A549 (cell line): ENCODE results near the gene ITPR3. TPM values are rescaled to one million over a fixed set of nuclear protein-coding genes. Genes with fewer than 3 reads are reported as not detected.

Source experiments
- ATAC-seq, 2 experiments: fragments of 200-7000 bp in 1 of 2; fragments of >200 bp in 1 of 2; cut with Nextera tagmentation in 1 of 2; cut with Tn5 transposase in 1 of 2; 3 replicates each; pipeline versions ENCODE4 v1.8.0 to v1.9.1; 2018 to 2020; ENCODE audit warnings: mild to moderate bottlenecking in 1 of 2, moderate library complexity in 1 of 2
- CTCF ChIA-PET: fragments of 300-600 bp; sonication (Branson Sonifier 250); formaldehyde crosslinking; extraction: SDS; loops from one replicate; lab custom pipeline; 2021; ENCODE audit warnings: antibody characterized with exemption, inconsistent platforms; lab: Yijun Ruan, JAX
- POLR2A ChIA-PET: fragments of 350-600 bp; formaldehyde crosslinking; extraction: SDS; loops from one replicate; lab custom pipeline; 2021; ENCODE audit warnings: antibody characterized with exemption, inconsistent platforms; lab: Yijun Ruan, JAX
- DNase-seq, 2 experiments: peaks; one replicate each; pipeline versions ENCODE4 v3.0.0 to v3.0.0-alpha.2; 2011 to 2016; ENCODE audit warnings: low read depth in 1 of 2, low spot score in 1 of 2
- FAIRE-seq: peaks from 2 replicates; lab custom pipeline; 2011; peaks lifted over from hg19 to GRCh38; lab: Jason Lieb, UNC
- H3K27ac ChIP-seq, 2 experiments: fragments of >200 bp; sonication (Bioruptor Twin); formaldehyde crosslinking; 3 replicates each; pipeline ENCODE4 v1.5.1; 2016 to 2017
- H3K4me1 ChIP-seq: fragments of >200 bp; sonication (Bioruptor Twin); formaldehyde crosslinking; 3 replicates; pipeline ENCODE4 v1.6.1; 2016
- H3K4me2 ChIP-seq: fragments of >200 bp; sonication (Bioruptor Twin); formaldehyde crosslinking; 3 replicates; pipeline ENCODE4 v1.6.1; 2016
- H3K4me3 ChIP-seq: fragments of >200 bp; sonication (Bioruptor Twin); formaldehyde crosslinking; 3 replicates; pipeline ENCODE4 v1.5.1; 2016
- H3K9me3 ChIP-seq: fragments of >200 bp; sonication (Bioruptor Twin); formaldehyde crosslinking; 3 replicates; pipeline ENCODE4 v1.6.1; 2016
- ATOH8 ChIP-seq: fragments of 250-450 bp; sonication (Bioruptor Pico); IDR thresholded peaks from 2 replicates; pipeline ENCODE4 v1.5.0; 2020; ENCODE audit warnings: low read depth, mild to moderate bottlenecking, moderate library complexity
- CBX2 ChIP-seq: fragments of 200-600 bp; sonication (generic); IDR thresholded peaks from 2 replicates; pipeline ENCODE4 v1.6.1; 2016; ENCODE audit warnings: low read depth, mild to moderate bottlenecking, borderline replicate concordance
- CBX8 ChIP-seq: fragments of 200-600 bp; sonication (generic); IDR thresholded peaks from 2 replicates; pipeline ENCODE4 v1.6.1; 2016
- CEBPB ChIP-seq, 2 experiments: fragments of >200 bp in 1 of 2; sonication (Bioruptor Twin) in 1 of 2; formaldehyde crosslinking in 1 of 2; IDR thresholded peaks; 2 replicates each; pipeline ENCODE4 v1.6.1; 2012 to 2016
- CHD4 ChIP-seq: fragments of 200-600 bp; sonication (generic); IDR thresholded peaks from 2 replicates; pipeline ENCODE4 v1.6.1; 2016; ENCODE audit warnings: antibody characterized with exemption, mild to moderate bottlenecking, borderline replicate concordance
- CTCF ChIP-seq: fragments of >200 bp; sonication (Bioruptor Twin); formaldehyde crosslinking; IDR thresholded peaks from 3 replicates; pipeline ENCODE4 v1.5.1; 2016
- EHF ChIP-seq: fragments of 250-450 bp; sonication (Bioruptor Pico); IDR thresholded peaks from 2 replicates; pipeline ENCODE4 v1.5.0; 2020; ENCODE audit warnings: mild to moderate bottlenecking
- ELK1 ChIP-seq: fragments of 150-350 bp; IDR thresholded peaks from 2 replicates; pipeline ENCODE4 v1.6.1; 2014; ENCODE audit warnings: low read depth, mild to moderate bottlenecking, low read length
- ESRRA ChIP-seq: fragments of 150-350 bp; IDR thresholded peaks from 2 replicates; pipeline ENCODE4 v1.6.1; 2014; ENCODE audit warnings: mild to moderate bottlenecking, low read length, borderline replicate concordance
- JUN ChIP-seq, 2 experiments: fragments of >200 bp; sonication (Bioruptor Twin); formaldehyde crosslinking; IDR thresholded peaks; 2 replicates in 1 of 2; 3 replicates in 1 of 2; pipeline ENCODE4 v1.6.1; 2016 to 2017
- MAFK ChIP-seq: fragments of 450-650 bp; IDR thresholded peaks from 2 replicates; pipeline ENCODE4 v1.6.1; 2014; ENCODE audit not compliant: partially characterized antibody
- MAZ ChIP-seq: fragments of 150-350 bp; IDR thresholded peaks from 2 replicates; pipeline ENCODE4 v1.6.1; 2014; ENCODE audit warnings: antibody characterized with exemption, low read depth, low read length, borderline replicate concordance
- POLR2AphosphoS2 ChIP-seq: conservative IDR thresholded peaks from 2 replicates; pipeline ENCODE4 v1.6.1; 2012; ENCODE audit warnings: low read length, improper control_type of control experiment, inconsistent platforms
- RAD21 ChIP-seq, 2 experiments: fragments of >200 bp in 1 of 2; sonication (Bioruptor Twin) in 1 of 2; formaldehyde crosslinking in 1 of 2; IDR thresholded peaks in 1 of 2; conservative IDR thresholded peaks in 1 of 2; 2 replicates in 1 of 2; 3 replicates in 1 of 2; pipeline ENCODE4 v1.6.1; 2012 to 2018; ENCODE audit warnings: inconsistent platforms in 1 of 2
- RARB ChIP-seq: fragments of 250-450 bp; sonication (Bioruptor Pico); IDR thresholded peaks from 2 replicates; pipeline ENCODE4 v1.8.0; 2021; ENCODE audit warnings: mild to moderate bottlenecking, moderate library complexity
- RFX5 ChIP-seq: fragments of 450-650 bp; IDR thresholded peaks from 2 replicates; pipeline ENCODE4 v1.7.1; 2014; ENCODE audit warnings: antibody characterized with exemption, mild to moderate bottlenecking, moderate library complexity
- RNF2 ChIP-seq: fragments of 200-600 bp; sonication (generic); IDR thresholded peaks from 2 replicates; pipeline ENCODE4 v1.6.1; 2016; ENCODE audit warnings: low read depth, mild to moderate bottlenecking, antibody characterized with exemption, moderate library complexity, borderline replicate concordance
- SMC3 ChIP-seq: fragments of >200 bp; sonication (Bioruptor Twin); formaldehyde crosslinking; IDR thresholded peaks from 3 replicates; pipeline ENCODE4 v1.6.1; 2018; ENCODE audit warnings: inconsistent platforms
- USF2 ChIP-seq: fragments of 450-650 bp; IDR thresholded peaks from 2 replicates; pipeline ENCODE4 v1.6.1; 2014; ENCODE audit warnings: antibody characterized with exemption
- ZC3H11A ChIP-seq: fragments of 450-650 bp; IDR thresholded peaks from 2 replicates; pipeline ENCODE4 v1.6.1; 2014; ENCODE audit warnings: antibody characterized with exemption, mild to moderate bottlenecking
- ZFP36 ChIP-seq: fragments of 450-650 bp; IDR thresholded peaks from 2 replicates; pipeline ENCODE4 v1.6.1; 2014; ENCODE audit warnings: borderline replicate concordance; ENCODE audit not compliant: partially characterized antibody
- ZSCAN20 ChIP-seq: fragments of 250-450 bp; sonication (Bioruptor Pico); IDR thresholded peaks from 2 replicates; pipeline ENCODE4 v1.8.0; 2022; ENCODE audit warnings: mild to moderate bottlenecking, moderate library complexity
- WGBS: methylation state at CpG from one replicate; pipeline ENCODE4 v1.1.6; 2017; ENCODE audit errors: missing lambda C conversion rate; 5-methylcytosine and 5-hydroxymethylcytosine counted together
- polyA plus RNA-seq, 4 experiments: library from polyadenylated mRNA; depleted of rRNA in 3 of 4; stranded (reverse); fragments of >200 nt; fragmentation: RNase III in 1 of 4; extraction: RNeasy Plus Mini Kit Qiagen cat#74134 plus additional on column Dnase treatment in 1 of 4; gene quantifications; 2 replicates in 3 of 4; 3 replicates in 1 of 4; pipeline ENCODE4 v1.2.3, GENCODE V29; 2011 to 2017
- TF ChIP-seq, protein P1 (sequence below): IDR thresholded peaks from 2 replicates; pipeline ENCODE4 v1.6.1; 2012
- TF ChIP-seq, protein P2 (sequence below): fragments of >200 bp; sonication (Bioruptor Twin); formaldehyde crosslinking; IDR thresholded peaks from 2 replicates; pipeline ENCODE4 v1.6.1; 2016

Gene ITPR3
- polyA plus RNA-seq, 2 of the 4 experiments (the other 2 are of a cell fraction) = 17.6 to 20.8 TPM

GRCh38 chr6:33584700-33585402, 36.3 kb upstream of the ITPR3 start:
- H3K27ac ChIP-seq = peak overlapping the region; percentile 60 to 78; a peak in 5 of 6 replicates
- ChIA-PET POLR2A (interaction anchor here (0.6 kb wide), 1 partner anchor 16 kb away, joined by 6 read pairs; no protein-coding TSS in a partner anchor), CTCF (interaction anchor here (0.6 to 9.4 kb wide), 30 partner anchors 9 to 578 kb away, joined by 3 to 177 read pairs (median 4); partner anchors contain the start of genes UQCC2 and ZBTB9)
- H3K4me2 ChIP-seq = no peak overlapping the region; the same call in 2 of the 3 replicates
- no peak for TF ChIP-seq RFX5
- TF ChIP-seq MAZ = no peak
- no peak for TF ChIP-seq ZC3H11A
- TF ChIP-seq ESRRA = no peak
- TF ChIP-seq ZFP36 = no peak
- no peak for TF ChIP-seq SMC3
- FAIRE-seq (no peak), ATAC-seq (no peak), DNase-seq (no peak)
- no peak overlapping the region for H3K4me3 ChIP-seq
- H3K4me1 ChIP-seq = peaks cover 22% of the 10 kb centered on the region
- no peaks in the 10 kb centered on the region for H3K9me3 ChIP-seq
- 71% methylated on average over 11 of the region's 11 CpGs for WGBS

DNA sequence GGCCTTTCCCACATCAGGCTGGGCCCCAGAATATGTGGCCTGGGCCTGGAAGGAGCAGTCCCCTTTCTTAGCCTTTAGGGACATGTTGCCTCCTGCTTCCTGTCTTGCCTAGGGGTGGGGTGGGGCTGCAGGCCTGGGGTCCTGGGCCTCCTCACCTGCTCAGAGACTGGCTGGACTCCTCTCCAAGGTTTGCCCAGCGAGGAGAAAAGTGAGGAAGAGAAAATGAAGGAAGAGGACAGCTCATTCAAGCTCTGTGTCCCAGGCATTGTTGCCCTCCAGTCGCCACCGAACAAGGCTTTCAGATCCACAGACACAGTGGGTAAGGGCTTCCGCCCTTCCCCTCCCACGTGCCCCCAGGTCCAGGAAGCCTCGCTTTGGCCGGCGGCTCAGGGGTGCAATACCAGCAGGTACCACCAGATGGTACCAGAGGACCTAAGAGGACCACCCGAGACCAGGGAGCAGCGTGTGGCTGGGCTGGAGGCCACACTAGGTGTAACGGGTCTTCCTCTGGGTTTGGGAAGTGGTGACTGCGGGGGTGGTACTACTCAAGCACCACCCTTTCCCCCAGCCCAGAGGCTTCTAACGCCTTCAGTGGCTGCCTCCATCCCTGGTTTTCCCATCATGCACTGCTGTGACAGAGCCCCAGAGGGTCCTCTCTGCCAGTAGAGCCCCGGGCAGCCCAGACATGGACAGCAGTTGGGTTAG, 35.6 kb upstream of the ITPR3 start:
- peak; percentile 79 for TF ChIP-seq SMC3
- TF ChIP-seq, protein P1, sequence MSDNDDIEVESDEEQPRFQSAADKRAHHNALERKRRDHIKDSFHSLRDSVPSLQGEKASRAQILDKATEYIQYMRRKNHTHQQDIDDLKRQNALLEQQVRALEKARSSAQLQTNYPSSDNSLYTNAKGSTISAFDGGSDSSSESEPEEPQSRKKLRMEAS = peak; percentile 71
- TF ChIP-seq USF2 = peak; percentile 53
- no peak for TF ChIP-seq ATOH8 (CRISPR knock-in tag)
- TF ChIP-seq JUN (IDR thresholded peaks at IDR 0.05) = no peak
- peak; percentile 87 to 88 for TF ChIP-seq RAD21 (conservative IDR thresholded peaks at IDR 0.05 in 1 of 2, IDR thresholded peaks at IDR 0.05 in 1 of 2)
- peak; percentile 78 for TF ChIP-seq CTCF
- Histone ChIP-seq H3K4me3 (no peak overlapping the region), H3K27ac (peak overlapping the region; percentile 60 to 78; a peak in 5 of 6 replicates), H3K4me2 (peak overlapping the region; percentile 61), H3K9me3 (no peaks in the 10 kb centered on the region), H3K4me1 (peaks cover 25% of the 10 kb centered on the region)
- ChIA-PET POLR2A (interaction anchor here (0.6 kb wide), 1 partner anchor 17 kb away, joined by 6 read pairs; no protein-coding TSS in a partner anchor), CTCF (interaction anchor here (0.6 to 9.4 kb wide), 36 partner anchors 9 to 578 kb away, joined by 3 to 177 read pairs (median 4); partner anchors contain the start of genes UQCC2 and ZBTB9)
- no peak for FAIRE-seq
- ATAC-seq = peak; percentile 54 to 75
- DNase-seq = peak; percentile 64 to 70
- 36% methylated on average over 5 of the region's 14 CpGs for WGBS

GRCh38 chr6:33586108-33586640, 34.9 kb upstream of the ITPR3 start:
- H3K4me3 ChIP-seq = no peak overlapping the region
- no peak for FAIRE-seq
- DNase-seq = no peak
- ATAC-seq = no peak
- POLR2A ChIA-PET = no interaction called here
- H3K4me2 ChIP-seq = peak overlapping the region; percentile 61
- 81% methylated on average over 9 of the region's 9 CpGs for WGBS
- peak overlapping the region; percentile 60 to 78; a peak in 4 of 6 replicates for H3K27ac ChIP-seq
- H3K9me3 ChIP-seq = no peaks in the 10 kb centered on the region
- CTCF ChIA-PET = interaction anchor here (0.7 to 9.4 kb wide), 24 partner anchors 11 to 577 kb away, joined by 3 to 177 read pairs (median 4); partner anchors contain the start of gene UQCC2
- peaks cover 29% of the 10 kb centered on the region for H3K4me1 ChIP-seq
- TF ChIP-seq CBX8 (no peak), RARB (CRISPR knock-in tag) (no peak), ATOH8 (CRISPR knock-in tag) (no peak), POLR2AphosphoS2 (no peak), EHF (CRISPR knock-in tag) (no peak), CHD4 (no peak), CBX2 (no peak), MAFK (no peak), ELK1 (no peak), ZFP36 (no peak), ZSCAN20 (CRISPR knock-in tag) (no peak), RNF2 (no peak), CEBPB (IDR thresholded peaks at IDR 0.05) (no peak)
- TF ChIP-seq, protein P2, sequence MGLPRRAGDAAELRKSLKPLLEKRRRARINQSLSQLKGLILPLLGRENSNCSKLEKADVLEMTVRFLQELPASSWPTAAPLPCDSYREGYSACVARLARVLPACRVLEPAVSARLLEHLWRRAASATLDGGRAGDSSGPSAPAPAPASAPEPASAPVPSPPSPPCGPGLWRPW = no peak
